GM13976 (cell line): ENCODE results near the gene ERI3.

Experiments
- DNase-seq: peaks from one replicate; pipeline ENCODE4 v3.0.0; 2012; ENCODE audit warnings: low spot score
- in situ Hi-C: fragments of 300-500 bp; cut with MboI; formaldehyde crosslinking; loops from one replicate; pipeline ENCODE4 v1.12.0; 2022; ENCODE audit warnings: low sequenced_read_pairs, mixed read lengths, inconsistent platforms; ENCODE audit not compliant: unreplicated experiment
- TF ChIP-seq, protein P1 (sequence below): IDR thresholded peaks from 2 replicates; pipeline ENCODE4 v1.5.1; 2012; ENCODE audit warnings: borderline replicate concordance, mild to moderate bottlenecking; ENCODE audit not compliant: insufficient read depth; ENCODE audit errors: extremely low read depth, missing control alignments, control extremely low read depth

The ERI3 gene

DNA sequence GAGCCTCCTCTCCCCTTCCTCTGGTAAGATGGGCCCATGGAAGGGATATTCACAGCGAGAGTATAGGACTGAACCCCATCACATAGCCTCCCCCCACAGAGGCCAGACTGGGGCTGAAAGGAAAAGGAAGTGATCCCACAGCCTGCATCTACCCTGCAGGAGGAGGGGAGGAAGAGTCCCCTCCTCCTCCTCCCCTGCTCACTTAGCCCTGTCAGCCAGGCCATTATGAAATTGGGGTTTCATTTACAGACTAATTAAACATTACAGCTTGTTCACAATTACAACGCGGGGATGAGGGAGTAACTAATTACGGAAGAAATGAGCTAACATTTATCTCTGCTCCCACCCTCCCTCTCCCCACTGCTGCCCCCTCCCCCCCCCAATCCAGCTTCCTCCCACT is 116.4 kb downstream of the ERI3 start:
- in situ Hi-C loops = no loop called here

DNA sequence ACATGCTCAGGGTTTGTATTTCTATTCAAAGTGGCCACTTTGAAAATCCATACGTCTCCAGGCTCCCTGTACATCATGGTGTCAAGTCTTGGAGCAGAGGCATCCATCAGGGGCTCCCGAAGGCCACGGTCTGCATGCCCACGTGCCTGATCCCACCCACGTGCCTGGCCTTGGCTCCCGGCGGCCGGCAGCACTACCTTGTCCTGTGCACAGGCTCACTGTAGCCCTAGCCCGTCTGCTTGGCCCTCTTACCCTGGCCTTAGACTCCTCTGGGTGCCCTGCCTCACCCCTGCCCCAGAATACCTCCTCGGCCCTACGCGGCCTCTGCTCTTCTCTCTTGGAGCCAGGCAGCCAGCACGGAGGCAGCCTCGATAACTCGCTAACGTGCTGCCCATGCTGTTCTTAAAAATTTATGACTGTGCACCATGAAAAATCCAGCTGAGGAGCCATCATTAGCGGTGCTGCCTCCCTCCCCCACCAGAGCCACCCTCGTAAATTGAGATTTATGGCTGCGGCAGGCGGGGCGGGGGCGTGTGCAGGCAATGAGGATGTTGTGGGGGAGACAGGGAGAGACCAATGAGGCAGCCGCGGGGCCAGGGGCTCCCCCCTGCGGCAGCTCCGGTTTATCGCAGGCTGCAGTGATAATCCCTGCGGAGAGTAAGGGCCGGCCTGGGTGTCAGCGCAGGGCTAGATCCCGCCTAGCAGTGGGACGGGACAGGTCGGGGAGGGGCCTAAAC is 117.2 kb downstream of the ERI3 start:
- peak; percentile 87 for DNase-seq
- TF ChIP-seq, protein P1, sequence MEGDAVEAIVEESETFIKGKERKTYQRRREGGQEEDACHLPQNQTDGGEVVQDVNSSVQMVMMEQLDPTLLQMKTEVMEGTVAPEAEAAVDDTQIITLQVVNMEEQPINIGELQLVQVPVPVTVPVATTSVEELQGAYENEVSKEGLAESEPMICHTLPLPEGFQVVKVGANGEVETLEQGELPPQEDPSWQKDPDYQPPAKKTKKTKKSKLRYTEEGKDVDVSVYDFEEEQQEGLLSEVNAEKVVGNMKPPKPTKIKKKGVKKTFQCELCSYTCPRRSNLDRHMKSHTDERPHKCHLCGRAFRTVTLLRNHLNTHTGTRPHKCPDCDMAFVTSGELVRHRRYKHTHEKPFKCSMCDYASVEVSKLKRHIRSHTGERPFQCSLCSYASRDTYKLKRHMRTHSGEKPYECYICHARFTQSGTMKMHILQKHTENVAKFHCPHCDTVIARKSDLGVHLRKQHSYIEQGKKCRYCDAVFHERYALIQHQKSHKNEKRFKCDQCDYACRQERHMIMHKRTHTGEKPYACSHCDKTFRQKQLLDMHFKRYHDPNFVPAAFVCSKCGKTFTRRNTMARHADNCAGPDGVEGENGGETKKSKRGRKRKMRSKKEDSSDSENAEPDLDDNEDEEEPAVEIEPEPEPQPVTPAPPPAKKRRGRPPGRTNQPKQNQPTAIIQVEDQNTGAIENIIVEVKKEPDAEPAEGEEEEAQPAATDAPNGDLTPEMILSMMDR = peak; percentile 69
- in situ Hi-C loops = no loop called here

More for the DNA sequence above, 116.4 kb downstream of the ERI3 start:
- no peak for DNase-seq
- TF ChIP-seq, protein P1 = no peak

DNA sequence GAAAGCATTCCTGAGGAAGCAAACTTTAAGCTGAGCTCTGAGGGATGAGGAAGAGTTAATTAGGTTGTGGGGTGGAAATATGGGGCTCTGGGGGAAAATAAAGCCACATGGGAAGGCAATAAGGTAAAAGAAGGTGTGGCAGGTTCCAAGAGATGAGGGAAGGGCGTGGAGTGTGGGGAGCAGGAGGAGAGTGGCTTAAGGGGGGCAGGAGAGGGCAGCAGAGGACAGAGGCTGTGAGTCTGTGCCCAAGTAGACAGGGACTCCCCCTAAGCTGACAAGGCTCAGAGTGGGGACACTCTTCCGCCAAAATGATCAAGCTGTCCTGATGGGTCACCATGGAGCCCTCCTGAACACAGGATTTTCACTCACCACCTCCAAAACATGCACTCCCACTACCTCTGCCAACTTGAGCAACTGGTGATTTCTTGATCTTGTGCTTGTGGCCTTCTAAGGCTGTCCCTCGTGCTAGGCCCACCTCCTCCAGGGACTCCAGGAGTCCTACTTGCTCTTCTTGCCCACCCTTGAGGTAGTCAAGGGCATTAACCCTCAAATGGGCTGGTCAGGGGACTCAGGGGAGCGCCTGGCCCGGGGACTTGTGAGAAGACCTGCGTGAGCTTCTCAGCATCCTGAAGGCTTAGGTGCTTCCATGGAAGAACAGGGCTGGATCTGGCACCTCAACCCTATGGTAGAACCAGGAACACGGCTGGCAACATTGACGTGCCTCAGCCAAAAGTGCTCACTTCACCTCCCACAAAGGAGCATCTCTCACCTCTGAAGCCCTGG is 118.4 kb downstream of the ERI3 start:
- DNase-seq = no peak
- TF ChIP-seq, protein P1 = no peak
- in situ Hi-C loops = no loop called here

DNA sequence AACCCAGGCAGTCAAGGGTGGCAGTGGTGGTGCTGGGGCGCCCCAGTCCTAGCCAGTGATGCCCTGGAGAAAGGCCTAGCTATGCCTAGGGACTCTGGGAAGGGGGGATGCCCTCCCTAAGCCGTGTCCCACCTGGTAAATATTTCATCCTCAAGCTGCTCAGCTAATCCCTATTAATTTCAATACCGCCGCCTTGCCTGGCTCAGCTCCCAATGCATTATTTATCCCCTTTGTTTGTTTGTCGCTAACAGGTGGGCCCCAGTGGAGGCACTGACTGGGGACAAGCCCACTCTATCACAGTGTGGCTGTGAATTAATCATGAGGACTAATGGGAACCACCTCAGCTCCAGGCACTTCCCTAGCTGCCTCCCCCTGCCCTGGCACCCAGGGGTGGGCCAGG is 119.2 kb downstream of the ERI3 start:
- TF ChIP-seq, protein P1 = no peak
- in situ Hi-C loops = no loop called here
- no peak for DNase-seq

DNA sequence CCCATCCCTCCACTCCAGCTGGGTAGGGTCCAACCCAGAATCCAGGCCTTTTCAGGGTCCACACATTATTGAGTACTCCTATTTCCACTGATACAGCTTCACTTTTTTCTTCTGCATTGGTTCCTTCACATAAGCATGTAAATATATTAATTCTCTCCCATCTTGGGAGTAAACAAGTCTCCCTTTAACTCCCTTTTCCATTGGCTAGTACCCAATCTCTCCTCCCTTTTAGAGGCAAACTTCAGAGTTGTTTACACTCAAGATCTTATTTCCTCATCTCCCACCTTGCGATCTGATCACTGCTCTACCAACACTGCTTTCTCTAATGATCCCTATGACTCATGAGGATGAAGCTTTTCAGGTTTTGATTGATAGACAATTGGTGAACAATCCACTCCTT is 121.5 kb downstream of the ERI3 start:
- in situ Hi-C loops = no loop called here
- TF ChIP-seq, protein P1 = no peak
- no peak for DNase-seq

DNA sequence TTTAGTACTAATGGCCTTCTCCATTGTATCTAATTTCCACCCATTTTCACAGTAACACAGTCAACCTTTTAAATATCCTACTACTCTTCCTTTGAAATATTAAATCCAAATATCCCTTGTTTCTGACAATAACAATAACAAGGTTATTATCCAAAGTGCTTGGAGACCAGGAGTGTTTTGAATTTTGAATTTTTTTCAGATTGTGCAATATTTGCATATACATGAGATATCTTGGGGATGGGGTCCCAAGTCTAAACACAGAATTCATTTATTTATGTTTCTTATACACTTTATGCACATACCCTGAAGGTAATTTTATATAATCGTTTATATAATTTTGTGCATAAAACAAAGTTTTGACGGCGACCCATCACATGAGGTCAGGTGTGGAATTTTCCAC is 124.3 kb downstream of the ERI3 start:
- in situ Hi-C loops = no loop called here
- DNase-seq = no peak
- TF ChIP-seq, protein P1 = no peak
